ENCODE measurements around the gene RSPH9. TPM values are rescaled to one million over a fixed set of nuclear protein-coding genes. Genes with fewer than 3 reads are reported as not detected.
A peak's percentile ranks its signal among the peaks of the same experiment; 100 is the strongest.
"Not testable (repeated sequence)": the region's sequence is repeated elsewhere in the genome, so short reads cannot be mapped to it uniquely, and the experiment has no call there.

The RSPH9 gene
- total and polyA plus RNA-seq, 12 donors = 0.20 to 1.00 (median 0.37) TPM; not detected in 2

DNA sequence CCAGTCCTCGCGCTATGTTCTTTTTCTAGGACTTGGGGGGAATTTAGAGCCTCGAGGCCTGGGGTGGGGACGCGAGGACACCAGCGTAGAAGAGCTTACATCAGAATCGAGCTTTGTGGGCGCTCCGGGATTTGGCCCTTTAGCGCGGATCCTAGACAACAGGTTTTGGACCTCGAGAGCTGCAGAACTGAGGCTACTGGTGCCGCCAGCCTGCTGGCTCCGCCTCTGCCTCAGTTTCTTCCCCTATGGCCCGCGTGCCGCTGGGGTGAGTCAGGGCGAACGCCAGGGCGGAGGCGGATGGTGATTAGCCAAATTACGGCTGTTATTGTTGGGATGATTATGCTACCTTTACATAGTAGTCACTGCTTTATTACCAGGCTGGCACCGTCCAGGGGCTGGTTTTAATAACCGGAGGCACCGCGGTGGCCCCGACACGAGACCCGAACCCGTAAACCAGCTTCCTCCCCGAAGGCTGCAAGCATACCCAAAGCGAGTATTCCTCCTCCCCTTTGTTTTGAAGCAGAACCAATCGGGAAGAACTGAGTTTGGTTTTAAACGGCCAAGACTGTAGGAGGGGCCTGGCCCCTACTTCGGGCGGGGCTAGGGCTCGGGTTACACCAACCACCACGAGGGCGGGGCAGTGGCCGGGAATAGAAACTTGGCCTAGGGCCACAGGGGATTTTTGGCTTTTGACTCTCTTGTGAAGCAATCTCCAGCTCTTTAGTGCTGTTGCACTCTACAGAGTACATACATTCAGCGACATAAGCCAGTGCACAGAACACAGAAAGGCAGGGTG, 15.1 kb upstream of the RSPH9 start:
- Histone ChIP-seq H3K4me1 (replicated peaks in 1 of 2) (peaks cover 9 to 22% of the 10 kb centered on the region in 2 donors), H3K9me3 (replicated peaks in 1 of 3) (no peaks in the 10 kb centered on the region), H3K4me3 (peak overlapping the region in 3 of 4 donors; percentile 43 to 97 (median 83)), H3K27ac (peak overlapping the region; percentile 82 to 95 (median 90)), H3K27me3 (no peaks in the 10 kb centered on the region), H3K36me3 (replicated peaks in 1 of 2) (peaks cover 0 to 16% of the 10 kb centered on the region in 2 donors)
- intact Hi-C loops (cut with DNase I) = no loop called here
- DNase-seq = peak; percentile 94 to 98 (median 97)
- TF ChIP-seq, protein P1, sequence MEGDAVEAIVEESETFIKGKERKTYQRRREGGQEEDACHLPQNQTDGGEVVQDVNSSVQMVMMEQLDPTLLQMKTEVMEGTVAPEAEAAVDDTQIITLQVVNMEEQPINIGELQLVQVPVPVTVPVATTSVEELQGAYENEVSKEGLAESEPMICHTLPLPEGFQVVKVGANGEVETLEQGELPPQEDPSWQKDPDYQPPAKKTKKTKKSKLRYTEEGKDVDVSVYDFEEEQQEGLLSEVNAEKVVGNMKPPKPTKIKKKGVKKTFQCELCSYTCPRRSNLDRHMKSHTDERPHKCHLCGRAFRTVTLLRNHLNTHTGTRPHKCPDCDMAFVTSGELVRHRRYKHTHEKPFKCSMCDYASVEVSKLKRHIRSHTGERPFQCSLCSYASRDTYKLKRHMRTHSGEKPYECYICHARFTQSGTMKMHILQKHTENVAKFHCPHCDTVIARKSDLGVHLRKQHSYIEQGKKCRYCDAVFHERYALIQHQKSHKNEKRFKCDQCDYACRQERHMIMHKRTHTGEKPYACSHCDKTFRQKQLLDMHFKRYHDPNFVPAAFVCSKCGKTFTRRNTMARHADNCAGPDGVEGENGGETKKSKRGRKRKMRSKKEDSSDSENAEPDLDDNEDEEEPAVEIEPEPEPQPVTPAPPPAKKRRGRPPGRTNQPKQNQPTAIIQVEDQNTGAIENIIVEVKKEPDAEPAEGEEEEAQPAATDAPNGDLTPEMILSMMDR (IDR thresholded peaks at IDR 0.05) = no peak
- TF ChIP-seq POLR2A (IDR thresholded peaks at IDR 0.05) = peak; percentile 71 to 98
- WGBS, 4 donors = 0 to 1% (median 0%) methylated on average over 2 to 41 of the region's 41 CpGs

DNA sequence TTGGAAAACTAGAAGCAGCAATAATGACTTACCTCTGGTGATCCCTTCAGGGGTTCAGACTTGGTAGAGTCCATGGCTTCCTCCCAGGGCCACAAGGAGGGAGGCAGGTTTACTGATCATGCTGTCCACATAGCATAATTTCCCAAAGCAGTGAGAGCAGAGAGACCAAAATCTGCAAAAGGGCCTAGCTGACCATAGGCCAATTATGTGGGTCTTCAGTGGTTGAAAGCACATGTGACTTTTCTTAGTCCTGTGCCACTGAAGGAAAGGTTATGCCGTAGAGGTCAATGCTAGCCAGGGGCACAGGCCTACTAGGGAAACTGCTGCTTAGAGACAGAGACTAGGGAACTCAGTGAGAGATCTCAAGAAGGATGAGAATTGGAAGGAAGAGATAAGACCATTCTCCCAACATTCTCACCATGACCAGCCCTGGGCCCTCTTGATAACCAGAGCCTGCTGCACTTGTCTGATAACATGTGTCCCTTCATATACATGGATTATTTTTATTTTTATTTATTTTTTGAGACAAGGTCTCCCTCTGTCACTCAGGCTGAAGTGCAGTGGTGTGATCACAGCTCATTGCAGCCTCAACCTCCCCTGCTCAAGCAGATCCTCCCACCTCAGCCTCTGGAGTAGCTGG, 13.7 kb upstream of the RSPH9 start:
- WGBS, 4 donors = 82 to 100% (median 93%) methylated on average over 1 of the region's 1 CpG
- Histone ChIP-seq H3K27me3 (no peaks in the 10 kb centered on the region), H3K4me3 (no peak overlapping the region), H3K27ac (peak overlapping the region in 1 of 5 donors; percentile 30), H3K9me3 (replicated peaks in 1 of 3) (no peaks in the 10 kb centered on the region), H3K4me1 (replicated peaks in 1 of 2) (peaks cover 12 to 26% of the 10 kb centered on the region in 2 donors), H3K36me3 (replicated peaks in 1 of 2) (peaks cover 0 to 2% of the 10 kb centered on the region in 2 donors)
- no peak for DNase-seq
- no peak for TF ChIP-seq POLR2A (IDR thresholded peaks at IDR 0.05)
- TF ChIP-seq, protein P1 (IDR thresholded peaks at IDR 0.05) = no peak
- intact Hi-C loops (cut with DNase I) = no loop called here

DNA sequence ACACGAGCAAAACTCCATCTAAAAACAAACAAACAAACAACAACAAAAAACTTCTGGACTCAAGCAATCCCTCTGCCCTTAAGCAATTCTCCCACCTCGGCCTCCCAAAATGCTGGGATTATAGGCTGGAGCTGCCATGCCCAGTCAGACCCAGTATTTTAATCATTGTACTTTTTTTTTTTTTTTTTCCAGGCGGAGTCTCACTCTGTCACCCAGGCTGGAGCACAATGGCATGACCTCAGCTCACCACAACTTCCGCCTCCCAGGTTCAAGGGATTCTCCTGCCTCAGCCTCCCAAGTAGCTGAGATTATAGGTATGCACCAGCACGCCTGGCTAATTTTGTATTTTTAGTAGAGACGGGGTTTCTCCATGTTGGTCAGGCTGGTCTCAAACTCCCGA, 11.8 kb upstream of the RSPH9 start:
- peaks cover 16 to 29% of the 10 kb centered on the region in 2 donors for H3K4me1 ChIP-seq (replicated peaks in 1 of 2)
- intact Hi-C loops (cut with DNase I); H3K27me3 ChIP-seq; H3K27ac ChIP-seq; DNase-seq; H3K9me3 ChIP-seq (replicated peaks in 1 of 3); H3K36me3 ChIP-seq (replicated peaks in 1 of 2); H3K4me3 ChIP-seq: not testable (repeated sequence)
- WGBS, 4 donors = 88 to 94% (median 93%) methylated on average over 7 of the region's 7 CpGs

DNA sequence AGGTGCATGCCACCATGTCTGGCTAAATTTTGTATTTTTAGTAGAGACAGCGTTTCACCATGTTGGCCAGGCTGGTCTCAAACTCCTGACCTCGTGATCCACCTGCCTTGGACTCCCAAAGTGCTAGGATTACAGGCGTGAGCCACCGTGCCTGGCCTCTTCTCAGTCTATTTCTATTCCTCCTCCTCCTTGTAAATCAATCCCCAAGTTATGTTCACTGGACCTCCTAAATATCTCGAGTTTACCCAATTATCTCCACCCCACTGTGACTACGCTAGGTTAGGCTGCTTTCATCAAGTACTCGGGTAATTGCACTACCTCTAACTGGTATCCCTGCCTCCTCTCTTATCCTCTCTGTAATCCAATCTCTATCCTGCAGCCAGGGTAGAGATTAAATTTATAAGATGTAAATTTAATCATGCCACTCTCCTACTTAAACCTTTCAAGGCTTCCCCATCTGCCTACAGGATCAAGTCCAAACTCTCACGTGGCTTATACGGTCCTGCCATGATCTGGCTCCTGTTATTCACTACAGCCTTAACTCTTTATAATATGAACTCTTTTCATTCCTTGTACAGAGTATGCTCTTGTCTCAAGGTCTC, 10.0 kb upstream of the RSPH9 start:
- Histone ChIP-seq H3K4me3 (peak overlapping the region in 1 of 4 donors; percentile 32), H3K4me1 (replicated peaks in 1 of 2) (peaks cover 14 to 39% of the 10 kb centered on the region in 2 donors)
- no peak for TF ChIP-seq POLR2A (IDR thresholded peaks at IDR 0.05)
- TF ChIP-seq, protein P1 (IDR thresholded peaks at IDR 0.05) = no peak

More for the DNA sequence above, 10.0 kb upstream of the RSPH9 start:
- H3K27ac ChIP-seq = peak overlapping the region in 3 of 5 donors; percentile 25 to 91 (median 72)
- WGBS, 4 donors = 66 to 77% (median 74%) methylated on average over 9 of the region's 9 CpGs
- H3K27me3 ChIP-seq = no peaks in the 10 kb centered on the region
- no peaks in the 10 kb centered on the region for H3K9me3 ChIP-seq (replicated peaks in 1 of 3)
- intact Hi-C loops (cut with DNase I) = no loop called here
- no peak for DNase-seq
- H3K36me3 ChIP-seq (replicated peaks in 1 of 2) = peaks cover 0 to 21% of the 10 kb centered on the region in 2 donors
